ENCODE data around the gene PDE7B. TPM values are rescaled to one million over a fixed set of nuclear protein-coding genes. Genes with fewer than 3 reads are reported as not detected.
"Not testable (repeated sequence)": the region's sequence is repeated elsewhere in the genome, so short reads cannot be mapped to it uniquely, and the experiment has no call there.

Gene PDE7B
- total RNA-seq, 3 donors from 2014 or later = 2.1 to 4.0 (median 2.2) TPM

DNA sequence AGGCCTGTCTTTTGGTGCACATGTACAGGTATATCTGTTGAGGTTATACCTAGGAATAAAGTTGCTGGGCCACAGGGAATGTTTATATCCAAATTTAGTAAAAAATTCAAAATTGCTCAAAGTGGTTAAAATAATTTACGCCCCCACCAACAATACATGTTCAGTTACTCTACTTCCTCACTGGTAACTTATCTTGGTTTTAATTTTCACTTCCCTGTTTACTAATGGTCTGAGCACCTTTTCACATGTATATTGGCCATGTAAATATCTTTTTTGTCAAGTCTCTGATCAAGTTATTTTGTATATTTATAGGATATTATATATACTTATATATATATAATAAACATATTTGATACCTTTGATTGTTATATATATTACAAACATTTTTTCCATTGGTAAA is 9.7 kb downstream of the PDE7B start:
- H3K4me1 ChIP-seq (ENCODE audit: low read depth) = no peaks in the 10 kb centered on the region
- no peaks in the 10 kb centered on the region for H3K36me3 ChIP-seq (ENCODE audit: low read depth)
- H3K9me3 ChIP-seq = no peaks in the 10 kb centered on the region
- DNase-seq = no peak
- no peak for ATAC-seq
- TF ChIP-seq CTCF (IDR thresholded peaks at IDR 0.05) = no peak
- intact Hi-C loops (cut with DNase I, micrococcal nuclease) = no loop called here
- no peak overlapping the region for H3K4me3 ChIP-seq

- intact Hi-C loops (cut with DNase I, micrococcal nuclease); H3K9me3 ChIP-seq; H3K4me1 ChIP-seq (ENCODE audit: low read depth); DNase-seq; H3K4me3 ChIP-seq; ATAC-seq; H3K36me3 ChIP-seq (ENCODE audit: low read depth): not testable (repeated sequence)
Measured at GRCh38 chr6:135864929-135865328, 13.4 kb downstream of the PDE7B start.

DNA sequence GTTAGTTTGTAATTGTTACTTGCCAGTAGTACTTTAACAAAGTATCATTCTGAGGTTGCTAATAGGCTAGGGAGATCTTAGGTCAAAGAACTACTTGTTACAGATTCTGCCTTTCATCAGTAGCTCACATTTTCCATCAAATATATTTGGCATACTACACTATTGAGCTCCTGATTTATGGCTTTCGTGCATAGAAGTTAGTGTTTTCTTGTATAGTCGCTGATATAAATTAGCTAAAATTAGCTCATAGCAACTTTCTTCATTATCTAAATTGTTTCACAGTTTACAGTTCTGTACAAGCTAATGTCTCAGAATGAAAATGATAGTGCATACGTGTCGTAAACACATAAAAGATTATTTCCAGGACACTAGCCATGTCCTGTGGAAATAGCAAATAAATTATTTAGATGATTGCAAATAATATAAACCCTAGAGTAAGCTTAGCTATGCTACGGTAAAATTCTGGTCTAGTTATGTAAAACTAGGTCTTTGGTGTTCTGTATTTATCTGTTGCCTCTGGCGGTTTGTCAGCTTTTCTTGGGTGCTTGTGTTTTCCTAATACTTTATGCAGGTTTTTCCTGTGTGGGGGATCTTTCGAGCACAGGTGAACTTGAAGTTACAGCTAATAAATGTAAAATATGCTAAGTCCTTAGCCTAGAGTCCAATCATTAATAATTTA is 15.1 kb downstream of the PDE7B start:
- no peak for TF ChIP-seq CTCF (IDR thresholded peaks at IDR 0.05)
- no peak for ATAC-seq
- Histone ChIP-seq H3K9me3 (no peaks in the 10 kb centered on the region), H3K36me3 (ENCODE audit: low read depth) (no peaks in the 10 kb centered on the region), H3K4me3 (no peak overlapping the region), H3K4me1 (ENCODE audit: low read depth) (no peaks in the 10 kb centered on the region)
- DNase-seq = no peak
- intact Hi-C loops (cut with DNase I, micrococcal nuclease) = no loop called here

- intact Hi-C loops (cut with DNase I, micrococcal nuclease) = no loop called here
- H3K36me3 ChIP-seq (ENCODE audit: low read depth) = no peaks in the 10 kb centered on the region
- ATAC-seq (no peak), DNase-seq (no peak)
- H3K4me1 ChIP-seq (ENCODE audit: low read depth) = no peaks in the 10 kb centered on the region
- no peaks in the 10 kb centered on the region for H3K9me3 ChIP-seq
- no peak for TF ChIP-seq CTCF (IDR thresholded peaks at IDR 0.05)
- no peak overlapping the region for H3K4me3 ChIP-seq
Measured at GRCh38 chr6:135867332-135867731, 15.8 kb downstream of the PDE7B start.

- intact Hi-C loops (cut with DNase I, micrococcal nuclease) = no loop called here
- DNase-seq = no peak
Measured at GRCh38 chr6:135869857-135870256, 18.4 kb downstream of the PDE7B start.

DNA sequence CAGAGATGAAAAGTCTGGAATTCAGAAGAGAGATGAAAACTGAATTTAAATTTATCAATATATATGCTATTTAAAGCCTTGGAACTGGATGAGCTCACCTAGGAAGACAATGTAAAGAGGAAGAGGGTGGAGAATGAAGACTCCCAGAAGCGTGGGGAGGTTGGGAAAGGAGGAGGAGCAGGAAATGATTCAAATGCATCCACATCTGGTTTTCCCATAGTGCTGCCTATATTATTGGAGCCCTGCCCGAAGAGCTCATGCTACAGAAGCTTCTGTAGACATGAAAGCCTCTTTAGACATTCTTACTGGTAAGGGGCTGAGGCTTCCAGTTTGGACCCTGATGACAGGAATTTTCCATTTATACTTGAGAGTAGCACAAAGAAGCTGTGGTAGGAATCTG is 19.2 kb downstream of the PDE7B start:
- intact Hi-C loops (cut with DNase I, micrococcal nuclease) = no loop called here
- no peak for ATAC-seq
- H3K9me3 ChIP-seq = no peaks in the 10 kb centered on the region
- H3K36me3 ChIP-seq (ENCODE audit: low read depth) = no peaks in the 10 kb centered on the region
- H3K4me3 ChIP-seq = no peak overlapping the region
- DNase-seq = no peak
- TF ChIP-seq CTCF (IDR thresholded peaks at IDR 0.05) = no peak
- no peaks in the 10 kb centered on the region for H3K4me1 ChIP-seq (ENCODE audit: low read depth)

More at GRCh38 chr6:135869857-135870256, 18.4 kb downstream of the PDE7B start:
- Histone ChIP-seq H3K4me3 (no peak overlapping the region), H3K36me3 (ENCODE audit: low read depth) (no peaks in the 10 kb centered on the region), H3K9me3 (no peaks in the 10 kb centered on the region), H3K4me1 (ENCODE audit: low read depth) (no peaks in the 10 kb centered on the region)
- no peak for ATAC-seq
- no peak for TF ChIP-seq CTCF (IDR thresholded peaks at IDR 0.05)

Data from mucosa of descending colon (tissue), 3 donors.